Uterine smooth muscle cell (primary cell): ENCODE data around the gene HARS2. TPM values are rescaled to one million over a fixed set of nuclear protein-coding genes. Genes with fewer than 3 reads are reported as not detected.

Experiments used
- total RNA-seq: library from RNA; depleted of rRNA; stranded (reverse); fragments of >200 nt; gene quantifications from 2 replicates; pipeline ENCODE4 v1.2.3, GENCODE V29; 2014

Gene HARS2, protein sequence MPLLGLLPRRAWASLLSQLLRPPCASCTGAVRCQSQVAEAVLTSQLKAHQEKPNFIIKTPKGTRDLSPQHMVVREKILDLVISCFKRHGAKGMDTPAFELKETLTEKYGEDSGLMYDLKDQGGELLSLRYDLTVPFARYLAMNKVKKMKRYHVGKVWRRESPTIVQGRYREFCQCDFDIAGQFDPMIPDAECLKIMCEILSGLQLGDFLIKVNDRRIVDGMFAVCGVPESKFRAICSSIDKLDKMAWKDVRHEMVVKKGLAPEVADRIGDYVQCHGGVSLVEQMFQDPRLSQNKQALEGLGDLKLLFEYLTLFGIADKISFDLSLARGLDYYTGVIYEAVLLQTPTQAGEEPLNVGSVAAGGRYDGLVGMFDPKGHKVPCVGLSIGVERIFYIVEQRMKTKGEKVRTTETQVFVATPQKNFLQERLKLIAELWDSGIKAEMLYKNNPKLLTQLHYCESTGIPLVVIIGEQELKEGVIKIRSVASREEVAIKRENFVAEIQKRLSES
- 38.0 and 38.8 TPM in 2 replicates for total RNA-seq

DNA sequence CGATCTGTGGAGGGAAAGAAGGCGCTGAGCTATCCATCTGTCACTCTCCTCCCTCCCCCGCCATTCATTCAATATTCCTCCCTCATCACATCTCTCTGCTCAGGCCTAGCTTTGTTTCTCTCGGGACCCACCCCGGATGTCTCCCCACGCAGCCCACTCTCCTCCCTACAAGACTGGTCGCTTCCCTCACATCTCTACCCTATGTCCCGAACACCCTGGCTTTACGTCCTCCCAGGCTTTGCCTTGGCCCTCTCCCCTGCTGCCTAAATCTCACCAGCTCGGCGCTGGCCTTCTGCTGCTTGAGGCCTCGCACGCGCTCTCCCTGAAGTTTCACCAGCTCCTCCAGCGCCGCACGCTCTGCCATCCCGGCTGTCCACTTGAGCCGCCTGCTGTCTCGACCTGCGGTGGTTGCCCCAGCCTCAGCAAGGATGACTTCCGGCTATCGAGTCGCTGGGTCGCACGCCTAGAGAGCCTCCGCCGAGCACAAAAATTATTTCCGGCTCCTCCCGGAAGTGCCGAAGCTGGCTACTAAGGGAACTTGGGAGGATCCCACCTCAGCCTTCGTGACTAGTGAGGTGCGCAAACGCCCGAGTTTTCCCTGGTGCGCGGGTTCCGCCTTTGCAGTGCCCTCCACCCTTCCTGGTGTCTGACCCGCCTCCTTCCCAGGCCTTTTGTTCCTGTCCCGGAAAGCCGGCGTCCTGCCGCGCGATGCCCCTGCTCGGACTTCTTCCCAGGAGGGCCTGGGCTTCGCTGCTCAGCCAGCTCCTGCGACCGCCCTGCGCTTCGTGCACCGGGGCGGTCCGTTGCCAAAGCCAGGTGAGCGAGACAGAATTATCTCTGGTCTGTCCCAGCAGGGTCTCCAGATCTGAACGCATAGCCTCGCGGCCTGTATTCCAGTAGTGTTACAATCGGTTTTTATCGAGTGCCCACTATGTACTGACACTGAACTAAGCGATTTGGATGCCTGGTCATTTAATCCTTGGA, at the start of gene HARS2, which contains the start of gene HARS1:
TSS of gene HARS2 (plus strand) at position 515 of the 984 bp plus-strand sequence. CDS start at position 709, 194 bp downstream.
TSS of gene HARS1 (minus strand) at position 430 of the 984 bp plus-strand sequence. CDS start at position 364, 66 bp downstream.

DNA sequence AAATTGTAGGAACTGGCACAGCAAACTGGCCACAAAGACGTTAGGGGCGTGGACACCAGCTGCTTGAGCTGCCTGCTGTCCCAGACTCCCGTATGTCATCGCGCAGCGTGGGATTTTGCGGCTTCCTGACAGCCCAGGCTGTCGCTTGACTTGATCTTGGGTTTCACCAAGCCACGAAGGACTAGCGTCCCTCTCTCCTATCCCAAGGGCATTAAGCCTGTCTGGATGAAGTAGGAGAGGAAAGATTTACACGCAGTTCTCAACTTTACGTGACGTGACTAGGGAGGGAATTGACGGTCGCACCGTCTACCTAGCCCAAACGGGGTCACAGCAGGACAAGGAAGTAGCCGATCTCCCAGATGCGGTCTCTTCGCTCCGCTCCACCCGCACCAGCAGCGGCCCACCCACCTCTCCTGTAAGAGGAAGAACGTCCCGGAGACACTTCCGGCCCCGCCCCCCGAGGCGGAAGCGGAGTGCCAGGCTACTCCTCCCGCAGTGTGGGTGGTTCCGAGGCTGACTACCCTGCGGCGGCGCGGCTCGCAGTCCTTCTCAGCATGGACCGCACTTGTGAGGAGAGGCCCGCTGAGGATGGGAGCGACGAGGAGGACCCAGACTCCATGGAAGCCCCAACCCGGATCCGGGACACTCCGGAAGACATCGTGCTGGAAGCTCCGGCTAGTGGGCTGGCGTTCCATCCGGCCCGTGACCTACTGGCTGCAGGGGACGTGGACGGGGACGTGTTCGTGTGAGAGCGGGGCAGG, 26.7 kb upstream of the HARS2 start, which contains the start of gene WDR55:
TSS of gene WDR55 (plus strand) at position 546 of the 761 bp plus-strand sequence. CDS start at position 555, 9 bp downstream.

DNA sequence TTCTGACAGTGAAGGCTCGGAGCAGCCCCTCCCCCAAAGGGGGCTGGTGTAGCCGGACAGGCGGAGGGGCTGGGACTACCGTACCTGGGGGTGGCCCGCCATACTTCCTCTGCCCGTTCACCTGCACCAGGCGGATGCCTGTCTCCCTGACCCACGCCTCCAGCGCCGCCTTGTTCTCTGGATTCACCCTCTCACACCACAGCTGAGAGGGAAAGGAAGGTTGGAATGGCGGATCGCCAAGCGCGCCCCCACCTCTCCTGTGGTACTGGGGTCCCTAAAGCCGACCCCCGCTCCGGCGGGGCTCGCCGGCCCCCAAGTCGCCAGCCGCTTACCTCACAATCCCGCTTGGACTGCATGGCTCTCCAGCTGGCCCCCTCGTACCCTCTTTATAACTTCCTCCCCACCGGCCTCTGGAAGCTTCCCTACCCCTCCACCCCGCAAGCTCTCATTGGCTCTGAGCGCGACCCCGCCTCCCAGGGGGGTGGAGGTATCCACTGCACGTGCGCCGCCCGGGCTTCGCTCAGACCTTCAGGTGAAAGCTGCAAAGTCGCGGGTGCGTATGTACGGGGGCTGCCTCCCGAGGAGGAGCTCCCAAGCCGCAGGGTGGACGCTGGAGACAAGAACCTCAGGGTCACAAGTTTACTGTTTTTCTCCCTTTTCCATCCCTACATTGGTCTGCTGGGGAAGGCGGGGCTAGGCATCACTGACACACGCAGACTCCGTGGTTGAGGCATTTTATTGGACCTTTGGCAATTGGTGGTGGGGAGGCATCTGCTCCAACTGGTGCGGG, 17.9 kb upstream of the HARS2 start, which contains the start of gene DND1:
TSS of gene DND1 (minus strand) at position 390 of the 790 bp plus-strand sequence. CDS start at position 356, 34 bp downstream.

DNA sequence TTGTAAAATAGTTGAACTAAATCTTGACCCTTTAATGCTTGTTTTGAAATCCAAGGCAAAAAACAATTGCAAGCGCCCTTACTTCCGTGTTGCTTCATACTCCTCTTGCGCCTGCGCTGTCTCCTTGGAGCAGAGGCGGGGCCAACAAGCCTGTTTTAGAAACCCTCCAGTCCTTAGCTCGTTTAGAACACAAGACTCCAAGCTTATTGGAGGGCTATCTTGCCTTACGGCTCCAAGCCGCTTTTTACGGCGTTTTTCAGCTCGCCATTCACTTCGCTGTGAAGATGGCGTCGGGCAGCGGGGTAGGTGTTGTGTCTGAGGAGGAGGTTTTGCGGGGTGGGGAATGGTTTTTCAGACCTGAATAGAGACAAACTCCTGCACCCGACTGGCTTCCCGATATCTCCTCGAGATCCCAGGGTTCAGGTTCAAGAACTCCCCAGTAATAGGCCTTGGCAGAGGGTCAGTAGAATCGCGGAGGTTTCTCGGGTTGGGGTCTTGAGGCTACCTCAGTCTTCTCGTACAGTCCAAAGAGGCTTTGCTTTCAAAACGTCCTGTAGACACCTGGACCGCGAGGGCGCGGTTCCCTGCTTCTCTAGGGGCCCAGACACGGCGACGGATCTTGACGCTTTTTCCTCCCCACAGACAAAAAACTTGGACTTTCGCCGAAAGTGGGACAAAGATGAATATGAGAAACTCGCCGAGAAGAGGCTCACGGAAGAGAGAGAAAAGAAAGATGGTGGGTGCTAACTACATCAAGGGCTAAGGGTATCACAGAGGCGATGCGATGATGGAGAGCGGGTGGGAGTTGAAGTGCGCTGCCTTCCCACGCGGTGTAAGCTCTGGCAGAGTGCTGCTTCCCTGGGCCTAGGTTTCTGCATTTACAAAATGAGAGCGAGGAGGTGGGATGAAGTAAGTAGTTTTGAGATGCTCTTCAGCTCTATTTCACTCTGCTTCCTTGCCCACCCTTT, 9.2 kb downstream of the HARS2 start, which contains the start of gene ZMAT2:
TSS of gene ZMAT2 (plus strand) at position 271 of the 968 bp plus-strand sequence. CDS start at position 285, 14 bp downstream.

Other genes with a start within 250 kb of the HARS2 start
- gene EIF4EBP3, start 143.8 kb upstream of the HARS2 start, total RNA-seq, result 0.77 and 1.1 TPM in 2 replicates
- 43.1 and 49.1 TPM in 2 replicates for gene SRA1, start 134.0 kb upstream of the HARS2 start, total RNA-seq
- gene APBB3, start 126.9 kb upstream of the HARS2 start, total RNA-seq, result 17.2 and 26.0 TPM in 2 replicates
- gene SLC35A4, start 126.6 kb upstream of the HARS2 start, total RNA-seq, result 15.0 and 21.6 TPM in 2 replicates
- gene CD14, start 58.3 kb upstream of the HARS2 start, total RNA-seq, result 0.11 and 0.25 TPM in 2 replicates
- gene TMCO6, start 52.0 kb upstream of the HARS2 start, total RNA-seq, result 9.8 and 12.1 TPM in 2 replicates
- gene NDUFA2, start 43.8 kb upstream of the HARS2 start, total RNA-seq, result 22.8 and 31.7 TPM in 2 replicates
- 101 and 140 TPM in 2 replicates for gene IK, start 43.6 kb upstream of the HARS2 start, total RNA-seq
- gene WDR55, start 26.6 kb upstream of the HARS2 start, total RNA-seq, result 29.4 and 37.5 TPM in 2 replicates
- 0.12 and 0.33 TPM in 2 replicates for gene DND1, start 17.9 kb upstream of the HARS2 start, total RNA-seq
- gene HARS1, start 85 bp upstream of the HARS2 start, total RNA-seq, result 70.7 and 107 TPM in 2 replicates
- gene ZMAT2, start 9.0 kb downstream of the HARS2 start, total RNA-seq, result 60.6 and 61.1 TPM in 2 replicates
- under 0.01 TPM in 2 replicates for gene PCDHA1, start 94.7 kb downstream of the HARS2 start, total RNA-seq
- under 0.01 and 0.11 TPM in 2 replicates for gene PCDHA2, start 103.4 kb downstream of the HARS2 start, total RNA-seq
- under 0.01 and 0.25 TPM in 2 replicates for gene PCDHA3, start 109.6 kb downstream of the HARS2 start, total RNA-seq
- gene PCDHA4, start 115.6 kb downstream of the HARS2 start, total RNA-seq, result 0.11 and 0.62 TPM in 2 replicates
- 0.11 and 0.12 TPM in 2 replicates for gene PCDHA5, start 130.2 kb downstream of the HARS2 start, total RNA-seq
- gene PCDHA6, start 136.5 kb downstream of the HARS2 start, total RNA-seq, result 0.77 and 1.4 TPM in 2 replicates
- gene PCDHA7, start 142.8 kb downstream of the HARS2 start, total RNA-seq, result 0.22 and 0.87 TPM in 2 replicates
- 0.11 and 0.12 TPM in 2 replicates for gene PCDHA8, start 149.7 kb downstream of the HARS2 start, total RNA-seq
- 0.11 and 0.12 TPM in 2 replicates for gene PCDHA9, start 156.9 kb downstream of the HARS2 start, total RNA-seq
- gene PCDHA10, start 164.4 kb downstream of the HARS2 start, total RNA-seq, result 0.33 and 0.37 TPM in 2 replicates
- 0.22 and 0.50 TPM in 2 replicates for gene PCDHA11, start 177.5 kb downstream of the HARS2 start, total RNA-seq
- gene PCDHA12, start 183.9 kb downstream of the HARS2 start, total RNA-seq, result 0.11 and 0.12 TPM in 2 replicates
- under 0.01 and 0.25 TPM in 2 replicates for gene PCDHA13, start 190.7 kb downstream of the HARS2 start, total RNA-seq
- gene PCDHAC1, start 234.8 kb downstream of the HARS2 start, total RNA-seq, result 0.11 and 0.25 TPM in 2 replicates